Motor neuron (in vitro differentiated cells): ENCODE data around the gene ZC3H12A. TPM values are rescaled to one million over a fixed set of nuclear protein-coding genes. Genes with fewer than 3 reads are reported as not detected.
"Not testable (repeated sequence)": the region's sequence is repeated elsewhere in the genome, so short reads cannot be mapped to it uniquely, and the experiment has no call there.

Experiments
- ATAC-seq, 8 experiments: fragments of 200-7000 bp; cut with Tn5 transposase; replicated peaks in 6 of 8; 2 replicates each; pipeline ENCODE4 v1.8.0; 2021; ENCODE audit warnings: mild to moderate bottlenecking in 8 of 8, moderate library complexity in 8 of 8
- H3K27ac ChIP-seq, 2 donors: fragments of 250-450 bp; sonication (Bioruptor Pico); 2 replicates each; pipeline ENCODE4 v1.9.0; 2021; ENCODE audit warnings: antibody characterized with exemption in 2 of 2, mild to moderate bottlenecking in 2 of 2, moderate library complexity in 1 of 2
- H3K4me1 ChIP-seq, 2 donors: fragments of 250-450 bp; sonication (Bioruptor Pico); replicated peaks in 1 of 2; 2 replicates each; pipeline ENCODE4 v1.6.1; 2021; ENCODE audit warnings: antibody characterized with exemption in 2 of 2, mild to moderate bottlenecking in 2 of 2, moderate library complexity in 1 of 2
- H3K4me3 ChIP-seq, 5 donors: fragments of 250-450 bp; sonication (Bioruptor Pico); 2 replicates each; pipeline ENCODE4 v1.9.0; 2021; ENCODE audit warnings: antibody characterized with exemption in 5 of 5, mild to moderate bottlenecking in 5 of 5, moderate library complexity in 4 of 5
- whole genome bisulfite sequencing, 10 experiments: fragments of 450-650 bp; shearing (Covaris generic); methylation state at CpG; one replicate each; pipeline ENCODE4 v1.0.0; 2022; 5-methylcytosine and 5-hydroxymethylcytosine counted together
- in situ Hi-C, 9 experiments: fragments of 400-800 bp; cut with MboI; loops; one replicate each; pipeline ENCODE4 v1.15.0; 2021; ENCODE audit warnings: low sequenced_read_pairs in 9 of 9, low pct_unique_long_range_greater_than_20kb in 2 of 9; ENCODE audit not compliant: unreplicated experiment in 9 of 9
- total RNA-seq, 8 experiments: library from RNA; unstranded; fragments of 300-600 nt; gene quantifications; 2 replicates each; pipeline versions ENCODE4 v1.2.3 to v1.2.4, GENCODE V29; 2022

The ZC3H12A gene
- total RNA-seq, 8 experiments from 2014 or later: 1.8 to 13.3 (median 5.4) TPM

DNA sequence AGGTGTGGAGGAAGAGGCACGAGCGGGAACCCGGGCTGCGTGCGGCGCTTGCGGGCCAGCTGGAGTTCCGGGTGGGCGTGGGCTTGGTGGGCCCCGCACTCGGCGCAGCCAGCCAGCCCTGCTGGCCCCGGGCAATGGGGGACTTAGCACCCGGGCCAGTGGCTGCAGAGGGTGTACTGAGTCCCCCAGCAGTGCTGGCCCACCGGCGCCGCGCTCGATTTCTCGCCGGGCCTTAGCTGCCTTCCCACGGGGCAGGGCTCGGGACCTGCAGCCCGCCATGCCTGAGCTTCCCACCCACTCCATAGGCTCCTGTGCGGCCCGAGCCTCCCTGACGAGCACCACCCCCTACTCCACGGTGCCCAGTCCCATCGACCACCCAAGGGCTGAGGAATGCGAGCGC lies 43.9 kb downstream of the ZC3H12A start:
- no CpG with 5 or more reads among the region's 31 CpGs for WGBS, 10 experiments
- in situ Hi-C loops: loop anchor here in 1 of 9 experiments (25.0 kb wide), 1 partner anchor 169 kb away; the partner anchor contains the start of gene CDCA8
- H3K4me3 ChIP-seq, H3K4me1 ChIP-seq, H3K27ac ChIP-seq, ATAC-seq: not testable (repeated sequence)

- in situ Hi-C loops: loop anchor here in 1 of 9 experiments (25.0 kb wide), 1 partner anchor 168 kb away; the partner anchor contains the start of gene CDCA8
- H3K4me1 ChIP-seq, H3K4me3 ChIP-seq, ATAC-seq, H3K27ac ChIP-seq: not testable (repeated sequence)
- 57 to 92% (median 85%) methylated on average over 2 to 11 of the region's 15 CpGs; no CpG with 5 or more reads in 5 of the 10 experiments for WGBS, 10 experiments
Measured at GRCh38 chr1:37518929-37519328, 44.5 kb downstream of the ZC3H12A start.

DNA sequence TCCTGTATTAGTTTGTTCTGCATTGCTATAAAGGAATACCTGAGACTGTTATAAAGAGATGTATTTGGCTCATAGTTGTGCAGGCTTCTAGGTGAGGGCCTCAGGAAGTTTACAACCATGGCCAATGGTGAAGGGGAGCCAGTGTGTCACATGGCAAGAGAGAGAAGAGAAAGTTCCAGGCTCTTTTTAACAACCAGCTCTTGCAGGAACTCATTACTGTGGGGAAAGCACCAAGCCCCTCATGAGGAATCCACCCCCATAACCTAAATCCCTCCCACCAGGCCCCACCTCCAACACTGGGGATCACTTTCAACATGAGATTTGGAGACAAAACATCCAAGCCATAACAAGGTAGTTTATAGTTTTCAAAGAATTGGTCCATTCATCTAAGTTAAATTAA lies 45.2 kb downstream of the ZC3H12A start:
- H3K4me1 ChIP-seq: peaks cover 6% of the 10 kb centered on the region in 2 donors
- no peak overlapping the region for H3K27ac ChIP-seq
- no peak for ATAC-seq
- no peak overlapping the region for H3K4me3 ChIP-seq
- in situ Hi-C loops: loop anchor here in 1 of 9 experiments (25.0 kb wide), 1 partner anchor 168 kb away; the partner anchor contains the start of gene CDCA8

GRCh38 chr1:37529888-37530287 lies 55.5 kb downstream of the ZC3H12A start:
- ATAC-seq, H3K4me3 ChIP-seq, H3K4me1 ChIP-seq, H3K27ac ChIP-seq, in situ Hi-C loops: not testable (repeated sequence)
- 63 to 100% (median 83%) methylated on average over 1 of the region's 1 CpG; no CpG with 5 or more reads in 5 of the 10 experiments for WGBS, 10 experiments

- peak in 1 of 8 experiments; percentile 25 for ATAC-seq
- in situ Hi-C loops, H3K27ac ChIP-seq, H3K4me1 ChIP-seq, H3K4me3 ChIP-seq: not testable (repeated sequence)
- 70 to 100% (median 99%) methylated on average over 1 to 4 of the region's 4 CpGs; no CpG with 5 or more reads in 2 of the 10 experiments for WGBS, 10 experiments
Measured at GRCh38 chr1:37532418-37533156, 58.2 kb downstream of the ZC3H12A start.

DNA sequence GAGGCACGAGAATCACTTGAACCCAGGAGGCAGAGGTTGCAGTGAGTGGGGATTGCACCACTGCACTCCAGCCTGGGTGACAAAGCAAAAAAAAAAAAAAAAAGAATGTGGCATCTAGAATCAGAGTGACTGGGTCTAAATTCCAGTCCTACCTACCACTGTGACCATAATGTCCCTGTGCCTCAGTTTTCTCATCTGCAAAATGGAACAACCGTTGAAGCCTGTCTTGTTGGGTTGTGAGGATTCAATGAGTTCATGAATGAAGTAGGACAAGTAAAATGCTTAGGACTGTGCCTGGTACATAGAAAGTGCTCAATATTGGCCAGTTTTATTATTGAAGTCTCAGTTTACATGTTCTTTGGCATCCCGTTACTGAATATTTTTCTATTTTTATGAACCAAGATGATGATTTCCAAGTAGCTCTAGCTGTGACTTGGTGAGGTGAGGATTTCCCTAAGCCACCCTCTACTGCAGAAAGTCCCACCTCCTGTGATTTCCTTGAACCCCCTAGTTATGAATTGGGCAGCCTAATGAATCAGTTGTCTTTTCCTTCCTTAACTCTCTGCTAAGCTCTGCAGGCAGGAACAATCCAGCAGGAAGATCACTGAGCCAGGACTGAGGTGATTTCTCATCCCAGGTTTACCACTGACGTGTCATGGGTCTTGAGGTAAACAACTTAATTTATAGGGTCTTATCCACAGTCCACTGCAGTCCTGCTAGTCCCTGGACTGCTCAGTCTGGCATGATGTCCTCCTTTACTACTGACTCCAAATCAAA lies 59.1 kb downstream of the ZC3H12A start:
- ATAC-seq: no peak
- WGBS, 10 experiments: 60 to 100% (median 90%) methylated on average over 1 to 4 of the region's 4 CpGs
- in situ Hi-C loops: no loop called here
- Histone ChIP-seq H3K27ac (no peak overlapping the region), H3K4me1 (no peaks in the 10 kb centered on the region), H3K4me3 (no peak overlapping the region)

Other genes starting within 250 kb of the ZC3H12A start
- gene MEAF6, start 40.2 kb downstream of the ZC3H12A start, total RNA-seq: 100 to 1,000 TPM in 5 of 8 experiments, 10 to 100 TPM in 3; 41.1 to 172 (median 138) TPM
- gene SNIP1, start 79.7 kb downstream of the ZC3H12A start, total RNA-seq: 10 to 100 TPM in 7 of 8 experiments, 1 to 10 TPM in 1; 8.5 to 25.1 (median 16.4) TPM
- 10 to 100 TPM in 6 of 8 experiments, under 1 TPM in 2; 0.31 to 48.8 (median 28.7) TPM for gene DNALI1, start 82.4 kb downstream of the ZC3H12A start, total RNA-seq
- 100 to 1,000 TPM in 6 of 8 experiments, 10 to 100 TPM in 2; 88.4 to 226 (median 135) TPM for gene GNL2, start 121.4 kb downstream of the ZC3H12A start, total RNA-seq
- gene RSPO1, start 160.3 kb downstream of the ZC3H12A start, total RNA-seq: 1 to 10 TPM in 1 of 8 experiments, under 1 TPM in 6, not detected in 1; 0.14 to 1.2 (median 0.31) TPM
- 10 to 100 TPM in 3 of 8 experiments, 1 to 10 TPM in 3, under 1 TPM in 2; 0.20 to 57.4 (median 3.2) TPM for gene CDCA8, start 217.9 kb downstream of the ZC3H12A start, total RNA-seq